Measurements from ENCODE around the gene TNFRSF12A. TPM values are rescaled to one million over a fixed set of nuclear protein-coding genes. Genes with fewer than 3 reads are reported as not detected.

Gene TNFRSF12A
- total and polyA plus RNA-seq, 2 of the 13 experiments (the other 11 are each of a cell fraction or from before 2014, with no cell fraction given): 61.9 to 66.0 TPM

- TF ChIP-seq SP5 (CRISPR knock-in tag; IDR thresholded peaks at IDR 0.05; ENCODE audit: borderline replicate concordance, low read depth): no peak
- TF ChIP-seq, protein P1, sequence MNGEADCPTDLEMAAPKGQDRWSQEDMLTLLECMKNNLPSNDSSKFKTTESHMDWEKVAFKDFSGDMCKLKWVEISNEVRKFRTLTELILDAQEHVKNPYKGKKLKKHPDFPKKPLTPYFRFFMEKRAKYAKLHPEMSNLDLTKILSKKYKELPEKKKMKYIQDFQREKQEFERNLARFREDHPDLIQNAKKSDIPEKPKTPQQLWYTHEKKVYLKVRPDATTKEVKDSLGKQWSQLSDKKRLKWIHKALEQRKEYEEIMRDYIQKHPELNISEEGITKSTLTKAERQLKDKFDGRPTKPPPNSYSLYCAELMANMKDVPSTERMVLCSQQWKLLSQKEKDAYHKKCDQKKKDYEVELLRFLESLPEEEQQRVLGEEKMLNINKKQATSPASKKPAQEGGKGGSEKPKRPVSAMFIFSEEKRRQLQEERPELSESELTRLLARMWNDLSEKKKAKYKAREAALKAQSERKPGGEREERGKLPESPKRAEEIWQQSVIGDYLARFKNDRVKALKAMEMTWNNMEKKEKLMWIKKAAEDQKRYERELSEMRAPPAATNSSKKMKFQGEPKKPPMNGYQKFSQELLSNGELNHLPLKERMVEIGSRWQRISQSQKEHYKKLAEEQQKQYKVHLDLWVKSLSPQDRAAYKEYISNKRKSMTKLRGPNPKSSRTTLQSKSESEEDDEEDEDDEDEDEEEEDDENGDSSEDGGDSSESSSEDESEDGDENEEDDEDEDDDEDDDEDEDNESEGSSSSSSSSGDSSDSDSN (CRISPR knock-in tag; IDR thresholded peaks at IDR 0.05): peak; percentile 57; the same call in 1 of the 2 replicates
- TF ChIP-seq ZNF44 (CRISPR knock-in tag; IDR thresholded peaks at IDR 0.05): no peak
- peak; percentile 83 for TF ChIP-seq GMEB2 (CRISPR knock-in tag; IDR thresholded peaks at IDR 0.05; ENCODE audit: low read depth)
- TF ChIP-seq, protein P2, sequence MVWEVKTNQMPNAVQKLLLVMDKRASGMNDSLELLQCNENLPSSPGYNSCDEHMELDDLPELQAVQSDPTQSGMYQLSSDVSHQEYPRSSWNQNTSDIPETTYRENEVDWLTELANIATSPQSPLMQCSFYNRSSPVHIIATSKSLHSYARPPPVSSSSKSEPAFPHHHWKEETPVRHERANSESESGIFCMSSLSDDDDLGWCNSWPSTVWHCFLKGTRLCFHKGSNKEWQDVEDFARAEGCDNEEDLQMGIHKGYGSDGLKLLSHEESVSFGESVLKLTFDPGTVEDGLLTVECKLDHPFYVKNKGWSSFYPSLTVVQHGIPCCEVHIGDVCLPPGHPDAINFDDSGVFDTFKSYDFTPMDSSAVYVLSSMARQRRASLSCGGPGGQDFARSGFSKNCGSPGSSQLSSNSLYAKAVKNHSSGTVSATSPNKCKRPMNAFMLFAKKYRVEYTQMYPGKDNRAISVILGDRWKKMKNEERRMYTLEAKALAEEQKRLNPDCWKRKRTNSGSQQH (CRISPR knock-in tag; IDR thresholded peaks at IDR 0.05; ENCODE audit: low read depth): no peak; the same call in 1 of the 2 replicates
- TF ChIP-seq, protein P3, sequence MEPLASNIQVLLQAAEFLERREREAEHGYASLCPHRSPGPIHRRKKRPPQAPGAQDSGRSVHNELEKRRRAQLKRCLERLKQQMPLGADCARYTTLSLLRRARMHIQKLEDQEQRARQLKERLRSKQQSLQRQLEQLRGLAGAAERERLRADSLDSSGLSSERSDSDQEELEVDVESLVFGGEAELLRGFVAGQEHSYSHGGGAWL (CRISPR knock-in tag; IDR thresholded peaks at IDR 0.05): no peak; the same call in 1 of the 2 replicates
- TF ChIP-seq ZBTB49 (CRISPR knock-in tag; IDR thresholded peaks at IDR 0.05; ENCODE audit: borderline replicate concordance): no peak
- no peak for TF ChIP-seq REST (IDR thresholded peaks at IDR 0.05; ENCODE audit: borderline replicate concordance in 1 of 2, low read depth in 1 of 2, low read length in 2 of 2)
- no peak for TF ChIP-seq ZNF775 (CRISPR knock-in tag; IDR thresholded peaks at IDR 0.05; ENCODE audit: borderline replicate concordance)
- TF ChIP-seq ATF1 (CRISPR knock-in tag; IDR thresholded peaks at IDR 0.05): no peak
- TF ChIP-seq ZEB1 (IDR thresholded peaks at IDR 0.05; ENCODE audit: insufficient replicate concordance, low read depth): no peak
- no peak; the same call in 1 of the 2 replicates for TF ChIP-seq ISX (CRISPR knock-in tag; conservative IDR thresholded peaks at IDR 0.05)
- TF ChIP-seq HNRNPK (IDR thresholded peaks at IDR 0.05; ENCODE audit: low read depth, low read length, poor library complexity, severe bottlenecking): peak; percentile 26
- TF ChIP-seq HMGA1 (CRISPR knock-in tag; conservative IDR thresholded peaks at IDR 0.05): no peak
- TF ChIP-seq RARG (CRISPR knock-in tag; IDR thresholded peaks at IDR 0.05; ENCODE audit: low read depth): no peak
Observed at GRCh38 chr16:2980227-2981176, 39.7 kb upstream of the TNFRSF12A start, which contains the start of gene PKMYT1 (continued).

All from HepG2 (cell line).